Measurements from ENCODE around the gene POLK. TPM values are rescaled to one million over a fixed set of nuclear protein-coding genes. Genes with fewer than 3 reads are reported as not detected.

POLK gene
- total RNA-seq (10 to 100 TPM; 12.1 to 20.6 TPM), polyA plus RNA-seq (1 to 10 TPM; 3.7 to 7.6 TPM)

GRCh38 chr5:75511435-75512382, at the start of gene POLK, which contains the start of gene CERT1:
Gene POLK (plus strand): TSS chr5:75511891.
Gene CERT1 (minus strand): TSS chr5:75511629. CDS start chr5:75511207, 422 bp downstream.
- WGBS: under 1% methylated on average over 71 of the region's 71 CpGs
- TF ChIP-seq RXRA (IDR thresholded peaks at IDR 0.05): peak; percentile 49 to 57
- peak; percentile 50 for TF ChIP-seq MAX (IDR thresholded peaks at IDR 0.05)
- TF ChIP-seq EGR1 (IDR thresholded peaks at IDR 0.05; ENCODE audit: low read depth in 2 of 2): no peak
- peak in 1 of 2 donors; percentile 19 for TF ChIP-seq HNF4A (conservative IDR thresholded peaks at IDR 0.05)
- TF ChIP-seq CTCF (IDR thresholded peaks at IDR 0.05; ENCODE audit: low read depth, low read length, missing input control): no peak
- TF ChIP-seq RAD21 (IDR thresholded peaks at IDR 0.05): peak in 1 of 2 donors; percentile 31
- no peak for TF ChIP-seq HNF4G (IDR thresholded peaks at IDR 0.05)
- TF ChIP-seq ZBTB33 (IDR thresholded peaks at IDR 0.05): peak; percentile 76
- no peak for TF ChIP-seq FOXA1 (IDR thresholded peaks at IDR 0.05)
- TF ChIP-seq, protein P1, sequence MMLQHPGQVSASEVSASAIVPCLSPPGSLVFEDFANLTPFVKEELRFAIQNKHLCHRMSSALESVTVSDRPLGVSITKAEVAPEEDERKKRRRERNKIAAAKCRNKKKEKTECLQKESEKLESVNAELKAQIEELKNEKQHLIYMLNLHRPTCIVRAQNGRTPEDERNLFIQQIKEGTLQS (IDR thresholded peaks at IDR 0.05): no peak
- peak; percentile 17 for TF ChIP-seq FOXA2 (IDR thresholded peaks at IDR 0.05)
- TF ChIP-seq GABPA (IDR thresholded peaks at IDR 0.05 in 1 of 2, conservative IDR thresholded peaks at IDR 0.05 in 1 of 2): peak in 1 of 2 donors; percentile 82
- peak; percentile 55 for TF ChIP-seq TAF1 (conservative IDR thresholded peaks at IDR 0.05)
- TF ChIP-seq REST (IDR thresholded peaks at IDR 0.05): peak; percentile 74
- peak; percentile 98 for TF ChIP-seq YY1 (IDR thresholded peaks at IDR 0.05)
- TF ChIP-seq NR2F2 (IDR thresholded peaks at IDR 0.05): no peak
- peak; percentile 71 for TF ChIP-seq SP1 (IDR thresholded peaks at IDR 0.05)
- TF ChIP-seq JUND (IDR thresholded peaks at IDR 0.05): peak in 1 of 2 donors; percentile 36
- DNase-seq (ENCODE audit: low spot score): peak; percentile 93
- peak within 1 kb of the TSS; percentile 84 to 88 for H3K27ac ChIP-seq (ENCODE audit: low read depth in 1 of 2, low read length in 2 of 2)
- H3K9me3 ChIP-seq (ENCODE audit: control insufficient read depth in 4 of 4, low read length in 3 of 4): no peaks in the 10 kb centered on the region
- peak within 1 kb of the TSS; percentile 48 to 82 for H3K9ac ChIP-seq (ENCODE audit: low read depth in 1 of 2, low read length in 2 of 2)
- H3K4me3 ChIP-seq (ENCODE audit: low read depth in 1 of 3, low read length in 3 of 3): peak within 1 kb of the TSS; percentile 70 to 93 (median 82)
- H3K36me3 ChIP-seq (ENCODE audit: control insufficient read depth in 4 of 4, insufficient read depth in 3 of 4, low read depth in 1 of 4, low read length in 3 of 4): no peaks in the 10 kb centered on the region
- H3K27me3 ChIP-seq (ENCODE audit: control insufficient read depth in 4 of 4, insufficient read depth in 4 of 4, low read length in 3 of 4): no peaks in the 10 kb centered on the region
- peaks cover 5 to 33% (median 18%) of the 10 kb centered on the region in 4 donors for H3K4me1 ChIP-seq (ENCODE audit: control insufficient read depth in 4 of 4, insufficient read depth in 4 of 4, low read length in 3 of 4)
